GM13976 (cell line): Measurements from ENCODE around the gene TWNK.

Source experiments
- DNase-seq: peaks from one replicate; pipeline ENCODE4 v3.0.0; 2012; ENCODE audit warnings: low spot score
- in situ Hi-C: fragments of 300-500 bp; cut with MboI; formaldehyde crosslinking; loops from one replicate; pipeline ENCODE4 v1.12.0; 2022; ENCODE audit warnings: low sequenced_read_pairs, mixed read lengths, inconsistent platforms; ENCODE audit not compliant: unreplicated experiment
- TF ChIP-seq, protein P1 (sequence below): IDR thresholded peaks from 2 replicates; pipeline ENCODE4 v1.5.1; 2012; ENCODE audit warnings: borderline replicate concordance, mild to moderate bottlenecking; ENCODE audit not compliant: insufficient read depth; ENCODE audit errors: extremely low read depth, missing control alignments, control extremely low read depth

Gene TWNK

DNA sequence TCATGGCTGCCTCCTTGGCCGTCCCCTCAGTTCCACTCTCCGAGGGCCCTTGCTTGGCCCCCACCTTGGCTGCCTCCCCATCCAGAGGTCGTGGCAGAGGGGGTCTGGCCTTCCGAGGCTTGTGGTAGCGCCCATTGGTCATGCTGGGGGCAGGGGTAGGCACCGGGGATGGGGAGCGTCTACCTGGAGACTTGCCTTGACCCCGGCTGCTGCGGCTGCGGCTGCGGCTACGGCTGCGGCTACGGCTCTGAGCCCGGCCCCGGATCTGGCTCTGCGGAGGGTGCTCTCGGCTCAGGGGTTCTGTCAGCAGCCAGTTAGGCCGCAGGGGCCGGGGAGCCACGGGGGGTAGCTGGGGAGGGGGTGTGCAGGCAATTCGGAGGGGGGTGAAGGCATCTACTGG lies 23.0 kb downstream of the TWNK start:
- in situ Hi-C loops: no loop called here
- TF ChIP-seq, protein P1, sequence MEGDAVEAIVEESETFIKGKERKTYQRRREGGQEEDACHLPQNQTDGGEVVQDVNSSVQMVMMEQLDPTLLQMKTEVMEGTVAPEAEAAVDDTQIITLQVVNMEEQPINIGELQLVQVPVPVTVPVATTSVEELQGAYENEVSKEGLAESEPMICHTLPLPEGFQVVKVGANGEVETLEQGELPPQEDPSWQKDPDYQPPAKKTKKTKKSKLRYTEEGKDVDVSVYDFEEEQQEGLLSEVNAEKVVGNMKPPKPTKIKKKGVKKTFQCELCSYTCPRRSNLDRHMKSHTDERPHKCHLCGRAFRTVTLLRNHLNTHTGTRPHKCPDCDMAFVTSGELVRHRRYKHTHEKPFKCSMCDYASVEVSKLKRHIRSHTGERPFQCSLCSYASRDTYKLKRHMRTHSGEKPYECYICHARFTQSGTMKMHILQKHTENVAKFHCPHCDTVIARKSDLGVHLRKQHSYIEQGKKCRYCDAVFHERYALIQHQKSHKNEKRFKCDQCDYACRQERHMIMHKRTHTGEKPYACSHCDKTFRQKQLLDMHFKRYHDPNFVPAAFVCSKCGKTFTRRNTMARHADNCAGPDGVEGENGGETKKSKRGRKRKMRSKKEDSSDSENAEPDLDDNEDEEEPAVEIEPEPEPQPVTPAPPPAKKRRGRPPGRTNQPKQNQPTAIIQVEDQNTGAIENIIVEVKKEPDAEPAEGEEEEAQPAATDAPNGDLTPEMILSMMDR: no peak

DNA sequence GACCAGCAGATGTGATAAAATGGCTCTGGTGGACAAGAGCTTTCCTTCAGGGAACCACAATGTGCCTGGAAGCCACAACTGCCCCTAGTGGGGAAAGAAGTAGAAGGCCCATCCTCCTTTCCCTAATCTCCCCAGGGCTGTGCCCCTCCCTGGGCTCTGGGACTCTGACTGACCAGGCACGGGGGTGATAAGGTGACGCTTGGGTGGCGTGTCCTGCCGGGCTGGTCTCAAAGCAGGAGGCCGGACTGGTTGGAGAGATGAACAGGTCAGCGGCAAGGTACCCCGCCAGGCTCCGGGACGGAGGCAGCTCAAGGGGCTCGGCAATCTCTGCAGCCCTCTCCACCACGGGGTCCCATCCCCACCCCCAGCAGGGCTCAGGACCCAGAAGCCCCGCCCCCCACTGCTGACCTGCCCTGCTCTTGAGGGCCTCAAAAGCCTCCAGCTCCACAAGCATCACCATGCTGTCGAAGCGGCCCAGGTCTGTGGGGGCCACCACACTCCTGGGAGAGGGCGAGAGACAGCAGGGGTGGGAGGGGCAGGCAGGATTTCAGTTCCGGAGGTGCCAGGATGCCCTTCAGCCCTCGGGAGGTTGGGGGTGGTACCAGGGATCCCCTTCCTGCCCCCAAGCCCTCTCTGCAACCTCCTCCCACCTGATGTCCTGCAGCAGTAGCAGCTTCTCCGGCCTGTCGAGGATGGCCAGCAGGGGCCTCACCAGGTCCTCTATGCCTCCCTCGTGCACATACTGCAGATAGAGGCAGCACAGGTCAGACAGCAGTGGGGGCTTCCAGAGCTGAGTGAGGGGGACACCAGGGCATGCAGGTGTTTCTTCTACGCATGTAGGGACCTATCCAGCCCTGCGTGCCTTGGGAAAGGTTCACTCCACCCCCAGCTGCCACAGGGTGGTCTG lies 24.4 kb downstream of the TWNK start:
- TF ChIP-seq, protein P1: no peak
- in situ Hi-C loops: no loop called here
- no peak for DNase-seq

More for the DNA sequence above, 23.0 kb downstream of the TWNK start:
- no peak for DNase-seq

DNA sequence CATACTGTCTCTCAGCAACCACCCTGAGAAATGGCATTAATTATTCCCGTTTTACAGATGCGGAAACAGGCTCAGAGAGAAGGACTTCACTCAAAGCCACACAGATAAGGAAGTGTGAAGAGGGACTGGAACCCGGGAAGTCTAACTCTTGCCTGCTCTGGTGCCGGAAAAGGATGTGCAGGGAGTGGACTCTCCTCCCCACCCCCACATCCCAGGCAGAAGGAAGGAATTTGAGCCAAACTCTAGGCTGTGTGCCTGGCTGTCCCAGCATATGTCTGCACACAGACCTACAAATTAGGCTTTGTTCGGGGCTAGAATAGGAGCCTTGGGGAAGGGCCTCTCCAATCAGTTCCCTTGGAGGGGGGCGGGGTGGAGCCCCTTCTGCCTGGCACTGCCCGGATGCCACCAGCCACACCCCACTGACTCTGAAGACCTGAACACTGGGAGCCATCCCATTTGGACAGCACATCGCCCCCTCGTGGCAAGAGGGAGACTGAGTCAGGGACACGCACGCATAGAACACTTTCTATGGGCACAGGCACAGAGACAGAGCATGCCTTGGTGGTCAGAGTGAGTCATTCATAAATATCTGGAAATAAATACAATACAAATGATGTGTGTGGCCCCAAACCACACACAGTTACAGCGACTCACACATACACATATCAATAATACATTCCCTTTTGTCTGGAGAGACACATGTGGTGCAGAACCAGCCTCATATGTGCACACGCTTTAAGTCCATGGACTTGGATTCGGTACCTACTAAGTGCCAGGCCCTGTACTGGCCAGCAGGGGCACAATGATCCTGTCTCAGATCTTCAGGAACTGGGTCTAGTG lies 25.4 kb downstream of the TWNK start:
- peak; percentile 84 for DNase-seq
- in situ Hi-C loops: no loop called here
- TF ChIP-seq, protein P1: peak; percentile 78

DNA sequence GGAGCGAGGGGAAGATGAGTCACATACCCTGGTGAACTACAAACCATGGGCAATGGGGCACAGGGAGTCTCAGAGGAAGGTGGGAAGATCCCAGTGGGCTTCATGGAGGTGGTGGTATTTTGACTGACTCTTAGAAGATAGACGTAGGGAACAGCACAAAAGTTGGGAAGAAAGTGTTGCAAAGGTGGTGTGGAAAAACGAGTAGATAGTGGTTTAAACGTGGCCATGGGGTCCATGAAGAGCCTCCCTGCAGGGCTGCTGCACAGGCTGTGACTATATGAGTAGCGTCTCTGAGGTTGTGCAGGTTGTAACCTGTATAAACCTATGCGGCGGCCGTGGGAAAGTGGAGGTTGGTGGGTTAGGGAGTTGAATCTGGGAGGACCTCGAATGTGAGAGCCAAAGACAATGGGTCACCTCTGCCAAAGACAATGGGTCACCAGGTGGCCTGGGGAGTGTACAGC lies 26.1 kb downstream of the TWNK start:
- TF ChIP-seq, protein P1: no peak
- in situ Hi-C loops: no loop called here
- DNase-seq: no peak

DNA sequence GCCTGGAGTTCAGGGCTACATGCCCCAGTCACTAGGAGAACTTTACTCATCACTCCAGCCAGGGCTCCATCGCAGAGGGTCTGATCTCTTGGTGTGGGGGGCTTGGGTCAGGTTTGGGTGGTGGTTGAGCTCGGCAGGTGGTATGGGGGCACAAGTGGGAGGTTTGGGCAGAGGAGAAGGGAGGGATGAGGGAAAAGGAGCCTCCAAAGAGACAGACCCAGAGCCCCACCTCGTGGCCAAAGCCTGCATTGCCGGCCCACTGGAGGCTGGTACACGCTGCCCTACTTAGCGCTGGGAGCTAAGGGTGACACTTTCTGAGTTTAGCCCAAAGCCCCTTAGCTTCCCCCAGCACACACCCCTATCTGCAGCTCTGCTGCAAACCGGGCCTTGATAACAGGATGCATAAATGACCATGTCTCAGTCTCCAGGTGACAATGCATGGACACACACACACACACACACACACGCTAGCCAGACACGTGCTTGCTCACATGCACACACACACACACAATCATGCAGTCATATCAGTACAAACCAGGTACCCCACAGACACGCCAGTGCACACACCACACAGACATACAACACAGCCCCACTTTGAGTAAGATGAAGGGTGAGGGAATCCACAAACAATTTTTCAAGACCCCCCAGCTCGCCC lies 27.0 kb downstream of the TWNK start:
- in situ Hi-C loops: no loop called here
- TF ChIP-seq, protein P1: peak; percentile 93
- DNase-seq: peak; percentile 85
